ENCODE results near the gene CST7.

CST7 gene

GRCh38 chr20:25006431-25007167 lies 57.5 kb downstream of the CST7 start:
- no peak for DNase-seq

- no peak for DNase-seq
Measured at GRCh38 chr20:25007491-25008305, 58.6 kb downstream of the CST7 start.

- no peak for DNase-seq
Measured at GRCh38 chr20:25008388-25009217, 59.5 kb downstream of the CST7 start.
